Bone marrow (tissue), 2 donors: ENCODE data around the gene TMEM252.

Source experiments
- DNase-seq, 2 donors: peaks; one replicate each; lab custom pipeline; 2025; lab: John Stamatoyannopoulos, UW

The TMEM252 gene

DNA sequence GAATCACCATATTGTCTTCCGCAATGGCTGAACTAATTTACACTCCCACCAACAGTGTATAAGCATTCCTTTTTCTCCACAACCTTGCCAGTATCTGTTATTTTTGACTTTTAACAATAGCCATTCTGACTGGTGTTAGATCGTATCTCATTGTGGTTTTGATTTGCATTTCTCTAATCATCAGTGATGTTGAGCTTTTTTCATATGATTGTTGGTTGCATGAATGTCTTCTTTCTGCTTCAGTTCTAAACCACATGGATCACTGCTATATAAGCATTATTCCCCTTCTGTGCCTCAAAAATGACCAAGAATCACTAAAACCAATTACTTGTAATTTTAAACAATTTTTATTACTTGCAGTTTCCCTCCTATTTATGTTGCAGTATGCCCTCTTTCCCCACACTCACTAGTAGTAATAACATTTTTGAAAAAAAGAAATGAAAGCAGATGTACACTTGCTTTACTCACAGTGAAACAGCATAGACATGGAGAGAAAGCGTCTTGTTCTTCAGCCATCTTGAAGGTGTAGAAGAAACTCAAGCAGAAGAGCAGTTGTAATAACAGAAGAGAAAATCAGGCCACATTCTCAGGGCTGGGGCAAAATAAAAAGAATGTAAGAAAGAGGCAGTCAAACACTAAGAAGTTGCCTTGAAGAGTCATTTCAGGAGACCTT, 4.5 kb upstream of the TMEM252 start:
- no peak for DNase-seq

DNA sequence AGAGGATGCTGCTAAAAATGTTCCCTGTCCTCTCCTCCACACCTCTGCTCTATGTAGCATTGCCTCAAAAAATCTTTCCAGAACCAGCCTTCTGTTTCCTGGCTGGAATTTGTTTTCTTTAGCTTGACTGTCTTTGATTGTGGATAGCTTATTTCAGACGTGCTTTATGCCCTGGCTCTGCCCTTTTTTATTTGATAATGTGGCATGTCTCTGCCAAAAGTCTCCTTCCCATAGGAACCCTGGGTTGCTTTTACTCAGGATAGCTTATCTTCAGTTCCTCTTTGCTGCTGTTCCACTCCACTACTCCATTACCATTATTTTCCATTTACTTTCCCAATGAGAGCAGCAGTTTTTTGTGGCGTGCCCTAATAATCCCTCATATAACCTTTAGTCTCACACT, 885 bp upstream of the TMEM252 start:
- no peak for DNase-seq

DNA sequence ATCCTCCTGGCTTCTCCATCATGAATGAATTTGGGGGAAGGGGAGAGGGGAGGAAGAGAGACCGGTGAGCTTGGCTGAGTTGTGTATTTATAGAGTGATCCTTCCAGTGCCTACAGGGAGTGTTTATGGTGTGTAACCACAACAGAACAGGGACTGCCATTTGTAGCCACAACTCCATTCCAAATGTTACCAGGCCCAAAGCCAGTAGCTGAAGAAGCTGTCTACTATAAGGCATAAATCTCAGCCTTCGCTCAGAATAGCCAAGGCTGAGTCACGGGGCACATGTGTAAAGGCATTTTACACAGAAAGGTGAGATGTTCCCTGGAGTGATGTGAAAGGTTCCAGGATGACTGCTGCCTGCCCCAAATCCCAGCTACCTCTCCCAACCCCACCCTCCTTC, 2.5 kb downstream of the TMEM252 start:
- DNase-seq = no peak

- no peak for DNase-seq
Measured at GRCh38 chr9:68537616-68537880, 3.1 kb downstream of the TMEM252 start.

- no peak for DNase-seq
Measured at GRCh38 chr9:68536876-68537615, 3.6 kb downstream of the TMEM252 start.

DNA sequence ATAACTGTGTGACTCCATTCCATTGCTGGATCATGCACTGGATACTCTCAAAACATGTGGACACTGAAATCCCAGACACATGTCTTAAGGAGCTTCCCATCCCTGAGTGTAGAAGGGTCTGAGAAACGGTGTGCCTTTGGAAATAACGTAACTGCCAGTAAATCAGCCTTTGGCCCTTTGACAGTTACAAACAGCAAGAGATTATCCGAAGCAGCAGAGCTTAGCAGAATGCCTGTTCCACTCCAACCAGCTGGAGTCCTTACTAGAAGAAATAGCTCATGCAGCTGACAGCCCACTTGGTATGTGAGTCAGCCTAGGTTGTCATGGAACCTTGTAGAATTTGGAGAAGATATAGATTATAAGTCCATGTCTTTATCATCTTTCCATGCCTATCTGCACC, 7.0 kb downstream of the TMEM252 start:
- no peak for DNase-seq

DNA sequence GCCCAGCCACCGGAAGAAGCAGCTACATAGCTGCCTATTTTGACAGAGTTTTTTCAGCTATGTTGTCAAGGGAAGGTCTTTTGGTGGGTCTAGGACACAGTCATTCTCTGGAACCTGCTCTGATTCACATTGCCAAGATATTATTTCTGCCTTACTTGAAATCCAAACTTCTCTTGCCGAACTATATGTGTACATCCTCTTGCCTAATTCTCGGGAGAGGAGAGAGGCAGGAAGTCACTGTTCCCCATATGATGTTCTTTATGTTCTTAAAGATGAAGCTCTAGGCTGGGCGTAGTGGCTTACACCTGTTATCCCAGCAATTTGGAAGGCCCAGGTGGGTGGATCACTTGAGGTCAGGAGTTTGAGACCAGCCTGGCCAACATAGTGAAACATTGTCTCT, 8.6 kb downstream of the TMEM252 start:
- DNase-seq = no peak

- no peak for DNase-seq
Measured at GRCh38 chr9:68530618-68531017, 10.1 kb downstream of the TMEM252 start.

DNA sequence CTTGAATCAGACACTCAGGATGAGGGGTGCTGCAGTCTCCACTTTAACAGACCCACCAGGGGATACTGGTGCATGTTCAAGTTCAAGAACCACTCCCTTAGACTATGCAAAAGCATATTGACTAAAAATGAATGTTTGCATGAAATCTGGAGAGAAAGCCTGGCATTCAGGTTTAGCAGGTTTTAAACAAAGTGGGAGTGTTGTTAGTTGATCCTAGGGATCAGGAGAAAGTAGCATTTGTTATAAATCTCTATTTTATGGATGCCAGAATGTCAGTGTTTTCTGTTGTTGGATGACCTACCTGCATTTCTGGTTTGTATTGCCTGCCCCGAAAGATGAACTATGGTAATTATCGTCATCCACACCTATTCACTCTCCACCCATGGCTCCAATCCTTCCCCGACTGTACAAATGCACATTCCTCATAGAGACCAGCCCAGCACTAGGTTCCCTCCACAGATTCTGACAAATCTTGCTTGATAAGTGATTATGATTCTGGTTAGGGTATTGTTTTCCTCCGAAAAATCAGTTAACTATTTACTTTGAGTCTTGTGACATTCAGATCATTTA, 17.2 kb downstream of the TMEM252 start:
- DNase-seq = no peak

GRCh38 chr9:68522954-68523353, 17.7 kb downstream of the TMEM252 start:
- DNase-seq = no peak

GRCh38 chr9:68522131-68522530, 18.6 kb downstream of the TMEM252 start:
- peak in 1 of 2 donors; percentile 86 for DNase-seq

DNA sequence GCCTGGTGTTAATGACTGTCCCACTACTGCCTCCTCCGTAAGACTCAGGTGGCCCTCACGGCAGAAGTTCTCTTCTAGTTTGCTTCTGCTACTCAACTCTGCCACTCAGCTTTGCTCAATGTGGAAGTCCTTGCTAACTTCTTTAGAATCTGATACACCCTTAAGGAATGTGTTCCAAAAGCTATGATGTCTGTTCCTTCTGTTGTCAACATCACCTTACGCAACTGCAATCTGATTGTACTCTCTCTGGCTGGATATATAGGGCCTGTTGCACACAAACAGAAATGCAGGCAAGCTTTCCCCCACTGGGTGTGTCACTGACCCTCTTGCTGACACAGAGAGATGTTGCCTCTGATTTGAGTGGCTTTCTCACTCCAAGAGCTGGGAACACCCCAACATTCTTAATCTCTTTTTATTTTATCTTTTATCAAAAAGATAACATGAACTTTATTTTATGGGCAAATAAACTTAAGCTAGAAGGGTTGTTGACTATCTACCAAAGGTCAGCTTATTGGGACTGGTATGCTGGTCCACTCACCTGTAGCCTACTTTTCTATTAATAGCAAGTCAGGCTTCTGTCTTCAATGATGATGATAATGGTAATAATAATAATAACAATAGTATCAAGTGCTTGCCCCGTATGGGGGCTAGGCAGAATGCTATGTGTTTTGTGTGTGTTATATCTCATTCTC, 25.2 kb downstream of the TMEM252 start:
- DNase-seq = no peak

DNA sequence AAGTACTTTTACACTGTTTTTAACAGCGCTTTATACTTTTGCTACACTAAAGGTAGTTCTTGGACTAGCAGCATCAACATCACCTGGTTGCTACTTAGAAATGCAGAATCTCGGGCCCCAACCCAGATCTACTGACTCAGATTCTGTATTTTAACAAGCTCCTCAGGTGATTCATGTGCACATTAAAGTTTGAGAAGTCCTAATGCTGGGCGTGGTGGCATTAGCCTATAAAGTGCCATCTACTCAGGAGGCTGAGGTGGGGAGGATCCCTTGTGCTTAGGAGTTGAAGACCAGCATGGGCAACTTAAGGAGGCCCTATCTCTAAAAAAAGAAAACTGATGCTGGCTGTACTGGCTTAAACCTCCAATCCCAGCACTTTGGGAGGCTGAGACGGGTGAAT, 26.7 kb downstream of the TMEM252 start:
- no peak for DNase-seq

DNA sequence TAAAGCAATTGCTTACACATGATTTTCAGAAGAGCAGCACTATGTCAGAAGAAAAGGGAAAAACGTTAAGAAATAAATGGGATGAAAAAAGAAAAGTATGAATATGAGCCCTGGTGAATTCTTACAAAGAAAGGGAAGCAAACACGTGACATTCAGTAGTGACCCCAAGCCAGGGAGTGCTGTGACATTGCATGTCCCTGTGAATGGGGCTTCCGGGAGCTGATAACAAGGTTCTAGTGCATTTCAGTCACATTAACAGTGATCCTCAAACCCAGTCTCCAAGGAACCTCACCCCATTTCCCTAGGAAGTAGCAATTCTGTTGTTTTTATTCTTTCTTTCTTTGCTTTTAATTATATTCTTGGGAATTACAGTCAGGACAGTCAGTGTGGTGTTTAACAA, 27.3 kb downstream of the TMEM252 start:
- DNase-seq = no peak

DNA sequence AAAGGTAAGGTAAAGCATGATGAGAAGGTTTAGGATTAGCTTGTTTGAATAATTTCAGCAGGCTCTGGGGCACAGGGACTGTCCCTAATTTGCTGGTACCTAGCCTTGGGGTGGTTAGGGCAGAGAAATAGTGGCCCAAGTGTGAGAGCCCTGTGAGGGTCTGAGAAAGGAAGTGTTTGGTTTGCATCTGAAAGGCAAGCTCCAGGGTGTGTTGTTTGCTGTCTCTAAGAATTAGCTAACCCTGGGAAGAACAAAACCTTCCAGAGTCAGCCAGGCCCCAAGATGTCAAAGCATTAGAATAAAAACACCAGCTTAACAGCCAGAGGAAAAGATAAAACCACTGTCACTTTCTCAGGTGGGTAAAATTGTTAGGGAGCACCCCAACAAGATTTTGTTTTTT, 31.0 kb downstream of the TMEM252 start:
- DNase-seq = no peak

DNA sequence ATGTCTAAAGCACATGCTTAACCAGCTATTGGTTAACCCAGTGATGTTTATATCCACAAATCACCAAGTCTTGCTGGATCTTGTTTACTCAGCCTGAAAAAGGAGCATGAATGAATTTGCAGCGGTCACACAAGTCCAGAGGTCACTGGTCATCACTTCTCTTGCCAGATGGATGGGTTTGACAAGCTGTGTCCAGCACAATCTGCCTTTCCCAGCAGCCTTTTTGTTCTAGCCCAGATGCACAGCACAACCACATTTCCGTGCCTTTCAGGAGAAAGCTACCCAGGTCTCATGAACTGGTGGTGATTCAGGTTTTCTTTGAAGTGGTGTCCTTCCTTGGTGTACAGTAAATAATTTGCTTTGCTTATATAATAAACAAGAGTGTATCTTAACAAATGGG, 32.1 kb downstream of the TMEM252 start:
- DNase-seq = no peak

GRCh38 chr9:68507806-68508145, 32.9 kb downstream of the TMEM252 start:
- DNase-seq = no peak

GRCh38 chr9:68507130-68507805, 33.4 kb downstream of the TMEM252 start:
- DNase-seq = peak in 1 of 2 donors; percentile 44

DNA sequence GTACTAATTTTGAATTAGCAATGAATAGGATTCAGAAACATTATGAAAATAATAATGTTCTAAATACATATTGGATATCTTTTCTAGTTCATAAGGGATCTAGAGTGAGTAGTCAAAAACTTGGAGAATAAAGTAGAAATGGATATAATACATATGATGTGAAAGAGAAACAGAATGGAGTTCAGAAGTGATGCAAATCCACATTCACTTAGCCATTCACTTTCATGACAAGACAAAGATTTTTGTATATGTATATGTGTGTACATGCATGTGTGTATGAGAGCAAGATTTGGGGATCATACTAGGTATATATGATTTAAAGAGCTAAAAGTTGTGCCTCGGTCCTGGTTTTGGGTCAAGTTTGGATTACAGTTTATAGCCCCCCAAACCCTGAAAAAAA, 34.1 kb downstream of the TMEM252 start:
- DNase-seq = no peak

DNA sequence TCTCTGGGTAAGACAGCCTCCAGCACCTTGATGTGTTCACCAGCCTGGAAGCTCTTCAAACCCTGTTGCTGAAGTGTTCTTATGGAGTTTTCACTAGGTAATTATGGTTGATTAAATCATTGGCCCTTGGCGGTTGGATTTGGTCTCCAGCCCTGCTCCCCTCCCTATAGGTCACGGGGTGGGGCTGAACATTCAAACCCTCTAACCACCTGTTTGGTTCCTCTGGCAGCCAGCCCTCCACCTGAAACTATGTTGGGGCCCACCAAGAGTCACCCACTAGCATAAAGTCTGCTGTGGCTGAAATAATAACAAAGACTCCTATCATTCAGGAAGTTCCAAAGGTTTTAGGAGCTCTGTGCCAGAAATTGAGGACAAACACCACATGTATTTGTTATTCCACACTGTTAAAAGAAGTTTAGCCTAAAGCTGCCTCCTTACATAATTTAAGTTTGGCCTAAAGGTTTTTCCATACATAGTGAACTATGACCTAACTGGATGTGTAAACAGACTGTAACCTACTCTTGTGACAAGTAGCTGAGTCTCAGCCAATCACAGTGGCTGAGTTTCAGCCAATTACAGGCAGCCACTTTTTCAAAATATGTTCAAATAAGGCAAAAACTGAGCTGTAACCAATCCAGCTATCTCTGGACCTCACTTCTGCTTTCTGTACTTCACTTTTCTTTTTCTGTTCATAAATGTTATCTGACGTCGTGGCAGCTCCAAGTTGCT, 34.8 kb downstream of the TMEM252 start:
- peak in 1 of 2 donors; percentile 49 for DNase-seq

GRCh38 chr9:68502279-68502678, 38.4 kb downstream of the TMEM252 start:
- DNase-seq = no peak
